T follicular helper cell (primary cell): ENCODE results near the gene RBM19.

ENCODE experiments used
- DNase-seq: peaks from one replicate; pipeline ENCODE4 v3.0.0-alpha.2; 2020; ENCODE audit warnings: low read depth

RBM19 gene

GRCh38 chr12:113804961-113805600, 161.0 kb downstream of the RBM19 start:
- DNase-seq, result no peak

- DNase-seq, result no peak
Measured at GRCh38 chr12:113803759-113804140, 162.4 kb downstream of the RBM19 start.

- no peak for DNase-seq
Measured at GRCh38 chr12:113802966-113803758, 163.0 kb downstream of the RBM19 start.

- no peak for DNase-seq
Measured at GRCh38 chr12:113802000-113802749, 163.9 kb downstream of the RBM19 start.

- no peak for DNase-seq
Measured at GRCh38 chr12:113800201-113800600, 165.9 kb downstream of the RBM19 start.

- DNase-seq, result no peak
Measured at GRCh38 chr12:113798552-113798951, 167.6 kb downstream of the RBM19 start.

- no peak for DNase-seq
Measured at GRCh38 chr12:113797535-113797868, 168.6 kb downstream of the RBM19 start.

GRCh38 chr12:113796852-113797534, 169.1 kb downstream of the RBM19 start:
- DNase-seq, result no peak

- DNase-seq, result no peak
Measured at GRCh38 chr12:113796066-113796827, 169.9 kb downstream of the RBM19 start.

GRCh38 chr12:113795445-113795844, 170.7 kb downstream of the RBM19 start:
- DNase-seq, result no peak

GRCh38 chr12:113794774-113795173, 171.4 kb downstream of the RBM19 start:
- no peak for DNase-seq

GRCh38 chr12:113793250-113793649, 172.9 kb downstream of the RBM19 start:
- DNase-seq, result no peak

- DNase-seq, result no peak
Measured at GRCh38 chr12:113792450-113792849, 173.7 kb downstream of the RBM19 start.

GRCh38 chr12:113788020-113788856, 177.9 kb downstream of the RBM19 start:
- no peak for DNase-seq

- DNase-seq, result no peak
Measured at GRCh38 chr12:113786107-113786506, 180.0 kb downstream of the RBM19 start.

GRCh38 chr12:113783811-113784210, 182.3 kb downstream of the RBM19 start:
- no peak for DNase-seq

GRCh38 chr12:113782873-113783272, 183.3 kb downstream of the RBM19 start:
- no peak for DNase-seq

GRCh38 chr12:113781415-113782198, 184.5 kb downstream of the RBM19 start:
- DNase-seq, result no peak

- no peak for DNase-seq
Measured at GRCh38 chr12:113779774-113780173, 186.4 kb downstream of the RBM19 start.
